GM08714 (cell line): ENCODE measurements around the gene KIF19.
"Not testable (repeated sequence)": the region's sequence is repeated elsewhere in the genome, so short reads cannot be mapped to it uniquely, and the experiment has no call there.

Experiments
- H3K4me3 ChIP-seq: fragments of 200-500 bp; sonication (Bioruptor generic); 2 replicates; pipeline ENCODE4 v1.5.1; 2014; ENCODE audit warnings: mild to moderate bottlenecking, low read length, inconsistent platforms
- ZNF274 ChIP-seq: IDR thresholded peaks from 2 replicates; pipeline ENCODE4 v1.6.1; 2012; ENCODE audit warnings: mild to moderate bottlenecking, low read depth, low read length

KIF19 gene, protein sequence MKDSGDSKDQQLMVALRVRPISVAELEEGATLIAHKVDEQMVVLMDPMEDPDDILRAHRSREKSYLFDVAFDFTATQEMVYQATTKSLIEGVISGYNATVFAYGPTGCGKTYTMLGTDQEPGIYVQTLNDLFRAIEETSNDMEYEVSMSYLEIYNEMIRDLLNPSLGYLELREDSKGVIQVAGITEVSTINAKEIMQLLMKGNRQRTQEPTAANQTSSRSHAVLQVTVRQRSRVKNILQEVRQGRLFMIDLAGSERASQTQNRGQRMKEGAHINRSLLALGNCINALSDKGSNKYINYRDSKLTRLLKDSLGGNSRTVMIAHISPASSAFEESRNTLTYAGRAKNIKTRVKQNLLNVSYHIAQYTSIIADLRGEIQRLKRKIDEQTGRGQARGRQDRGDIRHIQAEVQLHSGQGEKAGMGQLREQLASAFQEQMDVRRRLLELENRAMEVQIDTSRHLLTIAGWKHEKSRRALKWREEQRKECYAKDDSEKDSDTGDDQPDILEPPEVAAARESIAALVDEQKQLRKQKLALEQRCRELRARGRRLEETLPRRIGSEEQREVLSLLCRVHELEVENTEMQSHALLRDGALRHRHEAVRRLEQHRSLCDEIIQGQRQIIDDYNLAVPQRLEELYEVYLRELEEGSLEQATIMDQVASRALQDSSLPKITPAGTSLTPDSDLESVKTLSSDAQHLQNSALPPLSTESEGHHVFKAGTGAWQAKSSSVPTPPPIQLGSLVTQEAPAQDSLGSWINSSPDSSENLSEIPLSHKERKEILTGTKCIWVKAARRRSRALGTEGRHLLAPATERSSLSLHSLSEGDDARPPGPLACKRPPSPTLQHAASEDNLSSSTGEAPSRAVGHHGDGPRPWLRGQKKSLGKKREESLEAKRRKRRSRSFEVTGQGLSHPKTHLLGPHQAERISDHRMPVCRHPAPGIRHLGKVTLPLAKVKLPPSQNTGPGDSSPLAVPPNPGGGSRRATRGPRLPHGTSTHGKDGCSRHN

DNA sequence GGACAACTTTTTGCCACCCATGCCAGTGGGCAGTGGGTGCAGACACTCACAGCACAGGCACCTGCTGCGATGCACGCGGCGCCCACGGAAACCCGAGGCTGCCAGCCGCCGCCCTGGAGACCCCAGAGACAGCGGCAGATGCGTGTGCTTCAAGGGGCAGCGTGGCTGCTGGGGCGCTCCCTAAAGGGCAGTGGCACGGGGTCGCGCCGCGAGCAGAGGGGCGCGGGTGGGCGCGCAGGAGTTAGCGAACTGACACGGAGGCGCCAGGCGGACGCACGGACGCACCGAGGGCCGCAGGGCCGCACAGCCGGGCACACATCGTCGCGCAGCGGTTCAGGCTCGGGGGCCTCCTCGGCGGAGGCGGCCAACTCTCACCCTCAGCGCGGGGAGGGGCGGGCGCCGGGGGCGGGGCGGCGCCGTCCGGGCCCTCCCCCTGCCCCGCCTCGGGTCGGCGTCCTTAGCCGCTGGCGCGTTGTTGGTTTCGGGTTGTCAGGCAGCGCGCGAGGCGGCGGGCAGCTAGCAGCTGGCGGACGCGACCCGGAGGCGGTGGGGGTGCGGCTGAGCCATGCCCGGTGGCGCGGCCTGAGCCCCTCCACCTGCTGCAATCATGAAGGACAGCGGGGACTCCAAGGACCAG lies at the start of gene KIF19:
Gene KIF19, plus strand, starts transcription at position 484 of the 637 bp plus-strand sequence. Its CDS starts 124 bp downstream, at position 608.
- H3K4me3 ChIP-seq, result no peak within 1 kb of the TSS; the same call in 1 of the 2 replicates
- TF ChIP-seq ZNF274, result no peak

DNA sequence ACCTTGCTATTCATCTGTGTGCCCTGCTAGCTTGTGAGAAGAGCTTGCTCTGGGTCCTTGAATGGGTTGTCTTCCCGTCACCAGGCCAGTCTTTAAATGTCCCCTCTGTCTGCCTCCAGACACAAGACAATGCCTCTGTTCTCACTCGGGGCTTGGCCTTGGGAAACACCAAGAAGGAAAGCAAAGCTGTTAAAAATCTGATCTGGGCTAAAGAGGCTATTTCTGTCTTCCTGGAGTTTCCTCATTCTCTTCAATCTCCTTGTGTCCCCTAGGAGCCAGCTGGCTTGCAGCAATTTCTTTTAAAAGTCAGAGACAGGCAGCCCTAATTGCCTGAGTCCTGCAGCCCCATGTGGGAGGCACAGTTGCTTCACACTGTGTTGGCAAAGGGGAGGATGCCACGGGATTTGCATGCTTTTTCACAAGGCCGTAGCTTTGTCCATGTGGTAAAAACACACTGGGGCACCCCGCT lies 49.5 kb upstream of the KIF19 start:
- no peak for TF ChIP-seq ZNF274
- H3K4me3 ChIP-seq, result no peak overlapping the region

DNA sequence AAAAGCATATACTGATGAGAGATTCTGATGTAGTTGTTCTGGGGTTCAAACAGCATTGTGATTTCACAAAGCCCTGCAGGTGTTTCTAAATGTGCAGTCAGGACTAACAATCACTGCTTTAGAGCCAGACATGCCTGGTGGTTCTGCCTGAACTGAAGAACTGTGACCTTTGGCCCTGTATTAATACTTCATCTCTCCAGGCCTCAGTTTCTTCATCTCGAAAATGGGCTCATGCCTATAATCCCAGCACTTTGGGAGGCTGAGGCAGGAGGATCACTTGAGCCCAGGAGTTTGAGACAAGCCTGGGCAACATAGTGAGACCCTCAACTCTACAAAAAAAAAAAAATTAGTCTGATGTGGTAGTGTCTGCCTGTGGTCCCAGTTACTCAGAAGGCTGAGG lies 48.1 kb upstream of the KIF19 start:
- H3K4me3 ChIP-seq, result no peak overlapping the region
- TF ChIP-seq ZNF274, result no peak

DNA sequence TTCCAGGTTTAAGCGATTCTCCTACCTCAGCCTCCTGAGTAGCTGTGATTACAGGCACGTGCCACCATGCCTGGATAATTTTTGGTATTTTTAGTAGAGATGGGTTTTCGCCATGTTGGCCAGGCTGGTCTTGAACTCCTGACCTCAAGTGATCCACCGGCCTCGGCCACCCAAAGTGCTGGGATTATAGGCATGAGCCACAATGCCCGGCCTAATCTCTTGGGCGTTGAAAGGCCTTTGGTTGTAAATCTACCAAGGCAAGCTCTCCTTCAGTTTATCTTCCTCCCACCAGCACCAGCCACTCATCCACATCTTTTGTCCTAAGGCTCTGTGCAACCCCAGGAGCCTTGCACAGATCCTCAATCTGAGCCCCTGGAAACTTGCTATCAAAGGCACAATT lies 46.4 kb upstream of the KIF19 start:
- H3K4me3 ChIP-seq, result not testable (repeated sequence)

DNA sequence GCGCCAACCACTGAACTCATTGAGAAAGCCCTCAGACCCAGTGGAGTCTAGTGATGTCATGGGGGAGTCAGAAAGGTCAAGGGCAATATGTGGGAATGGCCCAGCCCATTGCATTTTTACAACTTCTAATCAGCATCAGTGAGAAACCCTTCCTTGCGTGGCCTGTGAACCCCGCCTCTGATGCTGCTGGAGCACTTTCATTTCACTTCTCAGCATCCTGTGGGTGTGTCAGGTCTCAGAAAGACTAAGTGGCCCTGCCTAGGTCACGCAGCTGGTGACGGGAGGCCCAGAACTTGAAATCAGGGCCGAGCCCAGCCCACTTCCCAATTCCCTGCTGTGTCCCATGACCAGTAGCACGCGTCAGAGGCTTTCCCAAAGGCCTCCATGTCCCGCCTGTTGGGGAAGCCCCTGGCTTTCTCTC lies 45.9 kb upstream of the KIF19 start:
- no peak overlapping the region for H3K4me3 ChIP-seq
- no peak for TF ChIP-seq ZNF274

DNA sequence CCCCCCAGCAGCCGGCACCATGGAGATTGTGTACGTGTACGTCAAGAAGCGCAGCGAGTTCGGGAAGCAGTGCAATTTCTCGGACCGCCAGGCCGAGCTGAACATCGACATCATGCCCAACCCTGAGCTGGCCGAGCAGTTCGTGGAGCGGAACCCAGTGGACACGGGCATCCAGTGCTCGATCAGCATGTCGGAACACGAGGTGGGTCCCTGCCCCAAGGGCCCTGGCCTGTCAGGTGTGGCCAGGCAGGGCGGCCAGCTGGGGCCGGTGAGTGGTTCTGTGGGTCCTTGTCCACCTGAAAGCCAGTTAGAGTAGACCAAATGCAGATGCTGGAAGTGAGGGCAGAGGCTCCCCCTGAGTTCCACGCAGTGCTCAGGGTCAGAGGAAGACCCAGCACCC lies 44.2 kb upstream of the KIF19 start:
- TF ChIP-seq ZNF274, result no peak

DNA sequence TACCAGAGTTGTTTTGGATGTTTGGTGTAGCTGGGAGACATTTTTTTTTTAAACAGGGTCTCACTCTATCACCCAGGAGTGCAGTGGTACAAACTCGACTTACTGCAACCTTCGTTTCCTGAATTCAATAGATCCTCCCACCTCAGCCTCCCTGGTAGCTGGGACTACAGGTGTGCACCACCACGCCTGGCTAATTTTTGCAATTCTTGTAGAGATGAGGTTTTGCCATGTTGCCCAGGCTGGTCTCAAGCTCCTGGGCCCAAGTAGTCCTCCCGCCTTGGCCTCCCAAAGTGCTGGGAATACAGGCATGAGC lies 43.8 kb upstream of the KIF19 start:
- H3K4me3 ChIP-seq, result not testable (repeated sequence)

More for the DNA sequence above, 44.2 kb upstream of the KIF19 start:
- H3K4me3 ChIP-seq, result no peak overlapping the region

DNA sequence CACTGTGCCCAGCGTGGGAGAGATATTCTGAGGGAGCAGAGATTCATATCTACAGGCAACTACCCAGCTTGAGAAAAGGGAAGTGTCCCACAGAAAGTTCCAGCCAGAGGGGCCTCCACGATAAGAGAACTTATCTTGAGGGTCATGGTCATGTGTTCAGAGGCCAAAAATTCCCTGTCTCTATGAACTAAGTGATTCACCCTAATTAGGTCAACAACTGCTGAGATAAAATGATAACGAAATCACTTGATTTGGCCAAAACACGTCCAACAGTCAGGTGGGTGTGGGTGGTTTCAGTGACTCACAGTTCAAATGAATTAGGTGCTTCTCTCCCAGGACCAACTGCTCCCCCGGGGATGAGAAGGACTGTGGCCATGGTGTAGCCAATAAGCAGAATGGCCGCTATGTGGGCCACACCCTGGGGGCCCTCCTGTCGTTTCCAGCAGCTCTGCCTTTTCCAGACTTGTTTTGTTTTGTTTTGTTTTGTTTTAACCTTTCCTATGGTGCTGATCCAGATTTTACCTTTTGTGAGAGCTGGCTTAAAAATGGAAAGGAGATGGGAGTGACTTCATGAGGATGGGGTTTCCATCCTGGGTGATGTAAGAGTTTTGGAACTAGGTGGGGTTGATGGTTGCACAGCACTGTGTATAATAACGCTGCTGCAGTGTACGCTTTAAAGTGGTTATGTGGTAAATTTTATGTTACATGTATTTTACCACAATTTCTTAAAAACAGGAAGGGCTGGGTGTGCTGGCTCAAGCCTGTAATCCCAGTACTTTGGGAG lies 43.2 kb upstream of the KIF19 start:
- TF ChIP-seq ZNF274, result no peak
- H3K4me3 ChIP-seq, result no peak overlapping the region

DNA sequence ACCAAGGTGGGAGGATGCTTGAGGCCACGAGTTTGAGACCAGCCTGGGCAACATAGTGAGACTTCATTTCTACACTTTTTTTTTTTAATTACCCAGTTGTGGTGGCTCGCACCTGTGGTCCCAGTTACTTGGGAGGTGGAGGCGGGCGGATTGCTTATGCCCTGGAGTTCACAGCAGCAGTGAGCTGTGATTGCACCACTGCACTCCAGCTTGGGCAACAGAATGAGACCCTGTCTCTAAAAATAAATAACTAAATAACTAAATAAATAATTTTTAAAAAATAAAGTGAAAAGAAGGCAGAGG lies 42.7 kb upstream of the KIF19 start:
- H3K4me3 ChIP-seq, result no peak overlapping the region
- no peak for TF ChIP-seq ZNF274

DNA sequence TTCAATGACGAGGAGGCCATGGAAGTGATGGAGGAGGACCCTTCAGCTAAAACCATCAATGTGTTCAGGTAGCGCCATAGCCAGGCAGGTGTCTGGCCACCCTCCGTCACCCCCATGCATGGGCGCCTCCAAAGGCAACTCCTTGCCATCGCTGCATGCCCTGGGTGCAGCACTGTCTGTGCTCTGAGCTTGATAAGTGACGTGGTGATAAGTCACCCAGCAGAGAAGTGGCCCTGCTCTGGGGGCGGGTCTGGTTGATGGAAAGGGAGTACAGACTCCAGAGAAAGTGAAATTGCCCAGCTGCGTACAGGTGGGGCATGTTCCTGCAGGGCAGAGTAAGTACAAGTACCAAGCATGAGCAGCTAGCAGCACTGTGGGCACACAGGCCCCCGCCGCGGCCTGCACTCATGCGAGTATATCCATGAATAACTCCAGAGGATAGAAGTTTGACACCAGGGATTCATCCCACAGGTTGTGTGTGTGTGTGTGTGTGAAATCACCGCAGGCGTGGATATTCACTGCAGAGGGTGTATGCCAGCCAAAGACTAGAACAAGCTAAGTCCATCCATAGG lies 38.9 kb upstream of the KIF19 start:
- TF ChIP-seq ZNF274, result no peak
- H3K4me3 ChIP-seq, result no peak overlapping the region

DNA sequence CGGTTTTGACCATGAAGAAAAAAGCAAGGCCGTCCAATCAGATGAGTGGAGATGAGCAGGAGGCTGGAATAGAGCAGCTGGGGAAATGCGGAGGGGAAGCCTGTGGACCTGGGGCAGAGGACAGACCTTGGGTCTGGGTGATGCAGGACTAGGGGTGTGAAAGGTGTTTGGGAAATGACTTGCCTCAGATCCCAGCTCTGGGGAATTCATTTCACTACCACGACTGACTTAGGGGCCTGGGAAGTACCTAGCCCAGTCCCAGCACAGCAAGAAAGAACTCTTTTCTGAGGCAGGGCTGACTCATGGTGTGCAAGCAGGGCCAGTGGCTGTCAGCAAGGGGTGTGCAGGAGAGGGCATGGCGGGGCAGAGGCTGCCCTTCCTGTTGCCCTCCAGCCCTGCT lies 37.2 kb upstream of the KIF19 start:
- no peak overlapping the region for H3K4me3 ChIP-seq
- TF ChIP-seq ZNF274, result no peak

DNA sequence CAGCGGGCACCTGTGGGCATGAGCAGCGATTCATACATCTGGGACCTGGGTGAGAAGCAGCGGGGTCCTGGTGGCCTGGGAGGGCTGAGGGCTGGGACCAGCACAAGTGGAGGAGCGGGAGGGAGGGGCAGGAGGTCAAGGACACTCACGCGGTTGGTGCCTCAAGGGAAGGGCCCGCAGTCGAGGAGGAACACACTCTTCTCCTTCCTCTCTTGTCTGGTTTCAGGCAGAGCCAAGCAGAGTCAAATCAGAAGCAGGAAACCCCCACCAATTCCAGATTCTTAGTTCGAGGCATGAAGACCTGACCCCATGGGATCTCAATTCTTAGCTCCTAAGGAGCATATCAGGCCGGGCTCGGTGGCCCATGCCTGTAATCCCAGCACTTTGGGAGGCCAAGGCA lies 36.3 kb upstream of the KIF19 start:
- H3K4me3 ChIP-seq, result no peak overlapping the region
- no peak for TF ChIP-seq ZNF274

DNA sequence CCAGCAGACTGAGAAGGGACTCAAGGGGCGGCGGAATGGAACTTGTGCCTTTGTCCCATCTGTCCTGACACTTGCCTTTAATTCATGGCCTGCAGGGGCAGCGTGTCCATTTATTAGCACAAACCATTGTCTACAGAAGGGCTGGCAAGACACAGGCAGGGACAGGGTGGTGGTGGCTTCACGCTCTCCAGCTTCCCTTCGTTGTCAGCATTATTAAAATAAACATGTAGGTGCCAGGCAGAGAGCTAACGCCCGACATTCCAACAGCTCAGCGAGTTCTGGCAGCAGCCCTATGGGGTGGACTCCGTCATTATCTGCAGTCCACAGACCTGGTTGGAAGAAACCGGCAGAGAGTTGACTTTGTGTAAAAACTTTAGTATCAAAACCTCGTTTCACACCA lies 35.7 kb upstream of the KIF19 start:
- H3K4me3 ChIP-seq, result no peak overlapping the region
- no peak for TF ChIP-seq ZNF274

DNA sequence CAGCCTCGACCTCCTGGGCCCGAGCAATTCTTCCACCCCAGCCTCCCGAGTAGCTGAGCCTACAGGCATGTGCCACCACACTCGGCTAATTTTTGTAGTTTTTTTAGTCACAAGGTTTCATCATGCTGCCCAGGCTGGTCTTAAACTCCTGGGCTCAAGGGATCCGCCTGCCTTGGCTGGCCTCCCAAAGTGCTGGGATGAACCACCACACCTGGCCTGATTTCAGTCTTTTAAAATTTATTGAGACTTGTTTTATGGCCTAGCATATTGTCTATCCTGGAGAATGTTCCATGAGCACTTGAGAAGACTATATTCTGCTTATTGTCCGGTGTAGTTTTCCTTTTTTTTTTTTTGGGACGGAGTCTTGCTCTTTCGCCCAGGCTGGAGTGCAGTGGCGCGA lies 33.5 kb upstream of the KIF19 start:
- no peak overlapping the region for H3K4me3 ChIP-seq
- no peak for TF ChIP-seq ZNF274
